Naive thymus-derived CD4-positive, alpha-beta T cell (primary cell): Measurements from ENCODE around the gene DEAF1. TPM values are rescaled to one million over a fixed set of nuclear protein-coding genes. Genes with fewer than 3 reads are reported as not detected.

Source experiments
- ATAC-seq: fragments of 150-1000 bp; cut with Tn5 transposase; 2 replicates; pipeline ENCODE4 v1.10.0; 2021; ENCODE audit warnings: mild to moderate bottlenecking, moderate library complexity
- CTCF ChIA-PET: fragments of 350-600 bp; sonication (Branson Sonifier 250); formaldehyde crosslinking; loops from one replicate; lab custom pipeline; 2021; ENCODE audit warnings: antibody characterized with exemption; lab: Charles Lee
- POLR2A ChIA-PET: fragments of 350-600 bp; sonication (Branson Sonifier 250); formaldehyde crosslinking; loops from one replicate; lab custom pipeline; 2021; ENCODE audit warnings: antibody characterized with exemption, inconsistent platforms; lab: Charles Lee
- DNase-seq, 9 donors: peaks; one replicate each; pipeline versions ENCODE4 v3.0.0 to v3.0.0-alpha.2; 2020 to 2022; ENCODE audit warnings: mixed read lengths in 1 of 9
- H3K27ac ChIP-seq: one replicate; pipeline ENCODE4 v1.7.0; 2013; ENCODE audit warnings: mild to moderate bottlenecking, low read depth, low read length, moderate library complexity
- H3K27me3 ChIP-seq, 2 donors: one replicate each; pipeline ENCODE4 v1.7.0; 2013; ENCODE audit warnings: low read length in 2 of 2, mild to moderate bottlenecking in 2 of 2, moderate library complexity in 2 of 2; ENCODE audit not compliant: control insufficient read depth in 2 of 2, insufficient read depth in 2 of 2
- H3K36me3 ChIP-seq, 3 experiments: 1 replicate in 2 of 3; 2 replicates in 1 of 3; pipeline ENCODE4 v1.7.0; 2013; ENCODE audit warnings: low read length in 3 of 3, mild to moderate bottlenecking in 3 of 3, moderate library complexity in 1 of 3; ENCODE audit not compliant: insufficient read depth in 3 of 3, control insufficient read depth in 2 of 3
- H3K4me1 ChIP-seq, 2 donors: one replicate each; pipeline ENCODE4 v1.7.0; 2013; ENCODE audit warnings: low read length in 2 of 2, mild to moderate bottlenecking in 2 of 2, moderate library complexity in 1 of 2; ENCODE audit not compliant: control insufficient read depth in 2 of 2, insufficient read depth in 2 of 2
- H3K4me3 ChIP-seq: 2 replicates; pipeline ENCODE4 v1.7.0; 2013; ENCODE audit warnings: mild to moderate bottlenecking, low read length
- H3K9me3 ChIP-seq, 3 experiments: 1 replicate in 2 of 3; 2 replicates in 1 of 3; pipeline ENCODE4 v1.7.0; 2013; ENCODE audit warnings: low read length in 3 of 3; ENCODE audit not compliant: control insufficient read depth in 2 of 3
- H3K27ac Mint-ChIP-seq, 9 donors: one replicate each; pipeline ENCODE4 v1.8.0; 2020 to 2022; ENCODE audit warnings: mixed read lengths in 9 of 9, mild to moderate bottlenecking in 8 of 9, moderate library complexity in 5 of 9, inconsistent platforms in 2 of 9
- H3K27me3 Mint-ChIP-seq, 5 donors: one replicate each; pipeline ENCODE4 v1.8.0; 2021 to 2022; ENCODE audit warnings: mixed read lengths in 5 of 5, mild to moderate bottlenecking in 1 of 5
- H3K36me3 Mint-ChIP-seq, 5 donors: one replicate each; pipeline ENCODE4 v1.8.0; 2020 to 2022; ENCODE audit warnings: mixed read lengths in 5 of 5, mild to moderate bottlenecking in 3 of 5, inconsistent platforms in 1 of 5
- H3K4me1 Mint-ChIP-seq, 7 donors: one replicate each; pipeline ENCODE4 v1.8.0; 2020 to 2022; ENCODE audit warnings: mixed read lengths in 7 of 7, mild to moderate bottlenecking in 3 of 7, inconsistent platforms in 1 of 7
- H3K4me3 Mint-ChIP-seq, 10 donors: one replicate each; pipeline ENCODE4 v1.8.0; 2020 to 2022; ENCODE audit warnings: mild to moderate bottlenecking in 10 of 10, mixed read lengths in 10 of 10, moderate library complexity in 6 of 10, inconsistent platforms in 2 of 10
- H3K9me3 Mint-ChIP-seq, 11 donors: one replicate each; pipeline ENCODE4 v1.8.0; 2020 to 2022; ENCODE audit warnings: mixed read lengths in 11 of 11, mild to moderate bottlenecking in 4 of 11, inconsistent platforms in 1 of 11, moderate library complexity in 1 of 11
- intact Hi-C, 2 donors: fragments of 100-400 bp; cut with micrococcal nuclease; formaldehyde crosslinking; loops; one replicate each; pipeline ENCODE4 v1.15.1; 2023
- polyA plus RNA-seq, 2 donors: library from polyadenylated mRNA; unstranded; fragments of 300-500 nt; fragmentation: Illumina TruSeq; gene quantifications; one replicate each; pipeline ENCODE4 v1.2.3, GENCODE V29; 2021
- total RNA-seq, 6 experiments: library from RNA in 5 of 6; stranded (reverse) in 5 of 6; gene quantifications; 1 replicate in 5 of 6; 2 replicates in 1 of 6; pipeline ENCODE4 v1.2.3 and lab custom pipeline; 2021 to 2026

Gene DEAF1
- total and polyA plus RNA-seq, 7 experiments from 2014 or later = 33.0 to 117 (median 54.2) TPM

- no peak overlapping the region for H3K27ac Mint-ChIP-seq
- Histone ChIP-seq H3K36me3 (peaks cover 0 to 7% (median 0%) of the 10 kb centered on the region in 3 experiments), H3K4me1 (peaks cover 0 to under 1% of the 10 kb centered on the region in 2 donors), H3K9me3 (no peaks in the 10 kb centered on the region), H3K4me3 (no peak overlapping the region), H3K27ac (no peak overlapping the region), H3K27me3 (no peaks in the 10 kb centered on the region)
- no peak overlapping the region for H3K4me3 Mint-ChIP-seq
- ChIA-PET CTCF (no interaction called here), POLR2A (interaction anchor here (0.6 kb wide), 1 partner anchor 394 kb away, joined by 3 read pairs; no protein-coding TSS in a partner anchor)
- ATAC-seq (no peak), DNase-seq (no peak)
- peaks cover 0 to 10% (median 7%) of the 10 kb centered on the region in 7 donors for H3K4me1 Mint-ChIP-seq
- peaks cover 0 to 2% (median 0%) of the 10 kb centered on the region in 11 donors for H3K9me3 Mint-ChIP-seq
- intact Hi-C loops = no loop called here
- H3K27me3 Mint-ChIP-seq = peaks cover 0 to 5% (median 0%) of the 10 kb centered on the region in 5 donors
- H3K36me3 Mint-ChIP-seq = peaks cover 0 to 5% (median 0%) of the 10 kb centered on the region in 5 donors
These were observed 74.8 kb downstream of the DEAF1 start for GRCh38 chr11:620201-620600.

- peaks cover 0 to 10% (median 8%) of the 10 kb centered on the region in 7 donors for H3K4me1 Mint-ChIP-seq
- peaks cover 0 to 5% (median 0%) of the 10 kb centered on the region in 5 donors for H3K36me3 Mint-ChIP-seq
- H3K27me3 Mint-ChIP-seq = peaks cover 0 to 5% (median 0%) of the 10 kb centered on the region in 5 donors
- DNase-seq (no peak), ATAC-seq (no peak)
- ChIA-PET CTCF (no interaction called here), POLR2A (interaction anchor here (0.6 kb wide), 1 partner anchor 393 kb away, joined by 3 read pairs; no protein-coding TSS in a partner anchor)
- no peak overlapping the region for H3K4me3 Mint-ChIP-seq
- Histone ChIP-seq H3K4me1 (peaks cover 0 to 6% of the 10 kb centered on the region in 2 donors), H3K4me3 (no peak overlapping the region), H3K36me3 (peaks cover 0 to 8% (median 0%) of the 10 kb centered on the region in 3 experiments), H3K27ac (no peak overlapping the region), H3K27me3 (no peaks in the 10 kb centered on the region), H3K9me3 (no peaks in the 10 kb centered on the region)
- no peak overlapping the region for H3K27ac Mint-ChIP-seq
- peaks cover 0 to 2% (median 0%) of the 10 kb centered on the region in 11 donors for H3K9me3 Mint-ChIP-seq
- intact Hi-C loops = no loop called here
These were observed 75.4 kb downstream of the DEAF1 start for GRCh38 chr11:619628-620050.

GRCh38 chr11:618856-619627 is 76.0 kb downstream of the DEAF1 start:
- Mint-ChIP-seq H3K4me1 (peaks cover 0 to 15% (median 12%) of the 10 kb centered on the region in 7 donors), H3K9me3 (peaks cover 0 to 2% (median 0%) of the 10 kb centered on the region in 11 donors), H3K27ac (no peak overlapping the region), H3K27me3 (peaks cover 0 to 5% (median 0%) of the 10 kb centered on the region in 5 donors), H3K36me3 (peaks cover 0 to 11% (median 0%) of the 10 kb centered on the region in 5 donors), H3K4me3 (no peak overlapping the region)
- H3K27ac ChIP-seq = no peak overlapping the region
- peaks cover 0 to 8% (median 0%) of the 10 kb centered on the region in 3 experiments for H3K36me3 ChIP-seq
- intact Hi-C loops = no loop called here
- H3K4me1 ChIP-seq = peaks cover 5 to 12% of the 10 kb centered on the region in 2 donors
- H3K4me3 ChIP-seq = no peak overlapping the region
- no peaks in the 10 kb centered on the region for H3K9me3 ChIP-seq
- DNase-seq (peak in 1 of 9 donors; percentile 5), ATAC-seq (no peak)
- no peaks in the 10 kb centered on the region for H3K27me3 ChIP-seq
- POLR2A ChIA-PET = no interaction called here
- CTCF ChIA-PET = no interaction called here

GRCh38 chr11:617912-618682 is 76.9 kb downstream of the DEAF1 start:
- peak overlapping the region in 1 of 9 donors; percentile 11 for H3K27ac Mint-ChIP-seq
- ChIA-PET CTCF (no interaction called here), POLR2A (no interaction called here)
- Histone ChIP-seq H3K27ac (no peak overlapping the region), H3K27me3 (no peaks in the 10 kb centered on the region), H3K4me3 (no peak overlapping the region), H3K9me3 (no peaks in the 10 kb centered on the region), H3K4me1 (peaks cover 8 to 20% of the 10 kb centered on the region in 2 donors), H3K36me3 (peaks cover 0 to 10% (median 1%) of the 10 kb centered on the region in 3 experiments)
- ATAC-seq (no peak), DNase-seq (no peak)
- H3K27me3 Mint-ChIP-seq = peaks cover 0 to under 1% (median 0%) of the 10 kb centered on the region in 5 donors
- peaks cover 0 to 2% (median 0%) of the 10 kb centered on the region in 11 donors for H3K9me3 Mint-ChIP-seq
- peaks cover 0 to 11% (median 0%) of the 10 kb centered on the region in 5 donors for H3K36me3 Mint-ChIP-seq
- peaks cover 0 to 16% (median 13%) of the 10 kb centered on the region in 7 donors for H3K4me1 Mint-ChIP-seq
- H3K4me3 Mint-ChIP-seq = peak overlapping the region in 2 of 10 donors; percentile 12 to 48
- intact Hi-C loops = loop anchor here in 1 of 2 donors (2.0 kb wide), 1 partner anchor 63 kb away; no protein-coding TSS in a partner anchor

- ATAC-seq = no peak
- Mint-ChIP-seq H3K9me3 (peaks cover 0 to 2% (median 0%) of the 10 kb centered on the region in 11 donors), H3K27ac (peak overlapping the region in 2 of 9 donors; percentile 91 to 95), H3K27me3 (no peaks in the 10 kb centered on the region), H3K4me3 (peak overlapping the region in 2 of 10 donors; percentile 80 to 92), H3K4me1 (peaks cover 0 to 18% (median 13%) of the 10 kb centered on the region in 7 donors), H3K36me3 (peaks cover 0 to 11% (median 0%) of the 10 kb centered on the region in 5 donors)
- H3K9me3 ChIP-seq = no peaks in the 10 kb centered on the region
- ChIA-PET POLR2A (no interaction called here), CTCF (no interaction called here)
- peaks cover 8 to 22% of the 10 kb centered on the region in 2 donors for H3K4me1 ChIP-seq
- DNase-seq = peak in 2 of 9 donors; percentile 8 to 21
- H3K27ac ChIP-seq = no peak overlapping the region
- H3K27me3 ChIP-seq = no peaks in the 10 kb centered on the region
- H3K36me3 ChIP-seq = peaks cover 0 to 18% (median 8%) of the 10 kb centered on the region in 3 experiments
- intact Hi-C loops = loop anchor here in 1 of 2 donors (2.0 kb wide), 1 partner anchor 63 kb away; no protein-coding TSS in a partner anchor
- H3K4me3 ChIP-seq = no peak overlapping the region
These were observed 77.7 kb downstream of the DEAF1 start for GRCh38 chr11:617199-617911.
